Right lobe of liver (tissue), 6 donors: Measurements from ENCODE around the gene RBL2. TPM values are rescaled to one million over a fixed set of nuclear protein-coding genes. Genes with fewer than 3 reads are reported as not detected.
A peak's percentile ranks its signal among the peaks of the same experiment; 100 is the strongest.

ENCODE experiments used
- ATAC-seq, 4 donors: fragments of 200-7000 bp; cut with Tn5 transposase; one replicate each; pipeline ENCODE4 v1.9.1; 2020; ENCODE audit warnings: mild to moderate bottlenecking in 4 of 4, moderate library complexity in 4 of 4
- DNase-seq, 3 donors: peaks; one replicate each; pipeline ENCODE4 v3.0.0-alpha.2; 2020
- H3K27ac ChIP-seq, 3 donors: fragments of 200-600 bp; one replicate each; pipeline ENCODE4 v1.8.0; 2022
- H3K27me3 ChIP-seq, 2 donors: fragments of 200-600 bp; one replicate each; pipeline ENCODE4 v1.8.0; 2022
- H3K36me3 ChIP-seq, 4 donors: fragments of 200-600 bp; sonication (generic) in 1 of 4; one replicate each; pipeline versions ENCODE4 v1.5.1 to v1.8.0; 2017 to 2022; ENCODE audit warnings: control low read depth in 1 of 4
- H3K4me1 ChIP-seq, 4 donors: fragments of 200-600 bp; sonication (generic) in 1 of 4; one replicate each; pipeline versions ENCODE4 v1.5.1 to v1.8.0; 2017 to 2022; ENCODE audit warnings: control low read depth in 1 of 4
- H3K4me3 ChIP-seq, 3 donors: fragments of 200-600 bp; one replicate each; pipeline ENCODE4 v1.8.0; 2022
- H3K9me3 ChIP-seq, 4 donors: fragments of 200-600 bp; sonication (generic) in 1 of 4; one replicate each; pipeline versions ENCODE4 v1.5.1 to v1.8.0; 2017 to 2022; ENCODE audit warnings: control low read depth in 1 of 4
- POLR2A ChIP-seq: fragments of 450-650 bp; IDR thresholded peaks from one replicate; pipeline ENCODE4 v1.6.1; 2017; ENCODE audit warnings: antibody characterized with exemption, mild to moderate bottlenecking
- WGBS: methylation state at CpG from one replicate; pipeline ENCODE4 v1.1.6; 2018; ENCODE audit warnings: low coverage, low lambda C conversion rate; ENCODE audit not compliant: insufficient coverage; ENCODE audit errors: missing lambda C conversion rate; 5-methylcytosine and 5-hydroxymethylcytosine counted together
- intact Hi-C, 2 donors: fragments of 100-400 bp; cut with DNase I; formaldehyde crosslinking; loops; one replicate each; pipeline versions ENCODE4 v1.11.2 to v1.14.1; 2022
- total RNA-seq, 6 experiments: library from RNA; depleted of rRNA in 2 of 6; stranded (reverse); fragments of >200 nt in 2 of 6; fragmentation: NEBNext Ultra II Directional in 3 of 6; extraction: Animal tissue kit (Norgen Biotek cat#: 25700) in 3 of 6; gene quantifications; one replicate each; pipeline versions ENCODE4 v1.1.0 to v1.2.4, GENCODE V29; 2016 to 2023
- TF ChIP-seq, protein P1 (sequence below), 4 donors: fragments of 200-600 bp in 3 of 4; fragments of 450-650 bp in 1 of 4; IDR thresholded peaks; one replicate each; pipeline versions ENCODE4 v1.5.1 to v1.8.0; 2016 to 2022; ENCODE audit warnings: antibody characterized with exemption in 4 of 4, mild to moderate bottlenecking in 2 of 4
- donor health status: DM: no; HTN: yes; CAD: no.
- donor health status: DM: no; HTN: no; CAD: no.
- donor health status: DM: no; HTN: no; CAD: no.
- donor health status: DM: no; HTN: yes; CAD: no.
- donor health status: DM: no; HTN: yes; CAD: no.

The RBL2 gene
- total RNA-seq, 6 experiments from 2014 or later, result 26.3 to 63.1 (median 38.8) TPM

DNA sequence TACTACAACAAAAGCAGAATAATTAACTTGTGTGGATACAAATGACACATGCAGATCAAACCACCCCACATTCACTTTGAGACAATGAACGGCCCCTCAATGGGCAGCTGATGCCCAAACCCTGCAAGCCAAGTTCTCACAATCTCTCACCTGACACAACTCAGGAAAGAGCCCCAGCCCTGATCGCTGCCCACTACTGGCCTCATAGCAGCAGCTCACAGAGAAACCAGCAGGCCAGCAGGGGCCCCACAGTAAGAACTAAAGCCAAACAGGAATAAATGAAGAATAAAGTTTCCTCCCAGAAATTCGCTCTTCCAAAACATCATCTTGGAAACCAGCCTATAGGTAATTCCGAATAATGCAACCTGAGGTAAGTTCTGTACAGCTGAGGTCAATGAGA, 61.1 kb downstream of the RBL2 start:
- Histone ChIP-seq H3K27me3 (no peaks in the 10 kb centered on the region), H3K4me3 (no peak overlapping the region), H3K27ac (no peak overlapping the region), H3K36me3 (peaks cover 0 to 76% (median 38%) of the 10 kb centered on the region in 4 donors), H3K9me3 (no peaks in the 10 kb centered on the region), H3K4me1 (peaks cover 0 to 2% (median 0%) of the 10 kb centered on the region in 4 donors)
- DNase-seq (no peak), ATAC-seq (no peak)
- 97% methylated on average over 2 of the region's 4 CpGs for WGBS
- intact Hi-C loops, result no loop called here
- TF ChIP-seq POLR2A, result no peak
- TF ChIP-seq, protein P1, sequence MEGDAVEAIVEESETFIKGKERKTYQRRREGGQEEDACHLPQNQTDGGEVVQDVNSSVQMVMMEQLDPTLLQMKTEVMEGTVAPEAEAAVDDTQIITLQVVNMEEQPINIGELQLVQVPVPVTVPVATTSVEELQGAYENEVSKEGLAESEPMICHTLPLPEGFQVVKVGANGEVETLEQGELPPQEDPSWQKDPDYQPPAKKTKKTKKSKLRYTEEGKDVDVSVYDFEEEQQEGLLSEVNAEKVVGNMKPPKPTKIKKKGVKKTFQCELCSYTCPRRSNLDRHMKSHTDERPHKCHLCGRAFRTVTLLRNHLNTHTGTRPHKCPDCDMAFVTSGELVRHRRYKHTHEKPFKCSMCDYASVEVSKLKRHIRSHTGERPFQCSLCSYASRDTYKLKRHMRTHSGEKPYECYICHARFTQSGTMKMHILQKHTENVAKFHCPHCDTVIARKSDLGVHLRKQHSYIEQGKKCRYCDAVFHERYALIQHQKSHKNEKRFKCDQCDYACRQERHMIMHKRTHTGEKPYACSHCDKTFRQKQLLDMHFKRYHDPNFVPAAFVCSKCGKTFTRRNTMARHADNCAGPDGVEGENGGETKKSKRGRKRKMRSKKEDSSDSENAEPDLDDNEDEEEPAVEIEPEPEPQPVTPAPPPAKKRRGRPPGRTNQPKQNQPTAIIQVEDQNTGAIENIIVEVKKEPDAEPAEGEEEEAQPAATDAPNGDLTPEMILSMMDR (IDR thresholded peaks at IDR 0.05), result no peak

DNA sequence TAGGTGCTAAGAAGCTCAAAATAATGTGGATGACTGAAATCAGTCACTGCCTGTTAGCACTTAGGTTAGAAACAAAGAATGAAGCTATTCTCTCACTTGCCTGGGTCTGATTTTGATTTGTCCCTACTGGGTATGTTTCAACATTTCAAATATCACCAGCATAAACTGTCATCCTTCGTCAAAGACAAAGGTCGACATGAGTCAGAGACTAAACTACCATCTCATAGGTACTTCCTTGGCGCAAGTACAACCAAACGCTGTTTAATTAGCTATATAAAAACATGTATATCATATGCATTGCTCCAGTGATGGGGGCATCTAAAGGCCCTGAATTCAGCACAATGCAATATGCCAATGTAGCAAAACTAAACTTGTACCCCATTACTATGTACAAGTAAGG, 64.7 kb downstream of the RBL2 start:
- intact Hi-C loops, result no loop called here
- TF ChIP-seq POLR2A, result peak; percentile 16
- TF ChIP-seq, protein P1 (IDR thresholded peaks at IDR 0.05), result no peak
- Histone ChIP-seq H3K27me3 (no peaks in the 10 kb centered on the region), H3K9me3 (no peaks in the 10 kb centered on the region), H3K4me3 (no peak overlapping the region), H3K27ac (peak overlapping the region in 2 of 3 donors; percentile 1 to 47), H3K36me3 (peaks cover 0 to 41% (median 23%) of the 10 kb centered on the region in 4 donors), H3K4me1 (peaks cover 0 to 21% (median 7%) of the 10 kb centered on the region in 4 donors)
- DNase-seq (no peak), ATAC-seq (peak in 1 of 4 donors; percentile 2)
- WGBS, result 55% methylated on average over 4 of the region's 4 CpGs

DNA sequence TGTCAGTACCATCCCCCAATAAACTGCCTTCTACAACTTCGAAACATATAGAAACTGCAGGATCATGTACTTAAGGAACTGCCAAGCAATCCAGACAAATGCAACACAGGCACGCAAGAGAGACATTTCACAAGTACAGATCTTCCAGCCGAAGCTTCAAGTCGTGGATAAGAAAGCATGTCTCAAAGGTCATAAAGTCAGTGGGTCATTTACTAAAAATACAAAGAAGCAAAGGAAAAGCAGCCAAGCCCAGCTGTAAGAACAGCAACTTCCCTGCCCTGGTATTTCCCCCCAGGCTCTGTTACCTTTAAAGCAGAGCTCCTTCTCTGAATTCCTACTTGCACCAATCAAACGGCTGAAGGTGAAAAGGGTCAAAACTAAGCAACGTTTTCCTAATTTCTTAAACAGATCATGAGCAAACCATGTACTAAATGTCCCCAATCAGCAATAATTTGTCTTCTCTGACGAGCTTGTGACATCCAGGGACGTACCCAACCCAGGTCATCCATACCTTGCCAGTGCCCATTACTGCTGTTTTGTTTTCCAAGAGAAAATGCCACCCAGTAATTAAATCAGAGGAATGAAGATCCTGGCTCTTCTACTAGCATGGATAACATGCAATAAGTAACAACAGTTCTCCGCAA, 67.1 kb downstream of the RBL2 start:
- ATAC-seq, result no peak
- H3K27ac ChIP-seq, result no peak overlapping the region
- no peak for DNase-seq
- no peaks in the 10 kb centered on the region for H3K9me3 ChIP-seq
- peak overlapping the region in 2 of 3 donors; percentile 86 to 89 for H3K4me3 ChIP-seq
- H3K27me3 ChIP-seq, result no peaks in the 10 kb centered on the region
- peaks cover 0 to 25% (median 13%) of the 10 kb centered on the region in 4 donors for H3K4me1 ChIP-seq
- H3K36me3 ChIP-seq, result peaks cover 0 to 22% (median 9%) of the 10 kb centered on the region in 4 donors
- no peak for TF ChIP-seq POLR2A
- TF ChIP-seq, protein P1 (IDR thresholded peaks at IDR 0.05), result no peak
- 32% methylated on average over 9 of the region's 9 CpGs for WGBS
- intact Hi-C loops, result loop anchor here in 1 of 2 donors (10.0 kb wide), 1 partner anchor 67 kb away; the partner anchor contains the start of gene RBL2

DNA sequence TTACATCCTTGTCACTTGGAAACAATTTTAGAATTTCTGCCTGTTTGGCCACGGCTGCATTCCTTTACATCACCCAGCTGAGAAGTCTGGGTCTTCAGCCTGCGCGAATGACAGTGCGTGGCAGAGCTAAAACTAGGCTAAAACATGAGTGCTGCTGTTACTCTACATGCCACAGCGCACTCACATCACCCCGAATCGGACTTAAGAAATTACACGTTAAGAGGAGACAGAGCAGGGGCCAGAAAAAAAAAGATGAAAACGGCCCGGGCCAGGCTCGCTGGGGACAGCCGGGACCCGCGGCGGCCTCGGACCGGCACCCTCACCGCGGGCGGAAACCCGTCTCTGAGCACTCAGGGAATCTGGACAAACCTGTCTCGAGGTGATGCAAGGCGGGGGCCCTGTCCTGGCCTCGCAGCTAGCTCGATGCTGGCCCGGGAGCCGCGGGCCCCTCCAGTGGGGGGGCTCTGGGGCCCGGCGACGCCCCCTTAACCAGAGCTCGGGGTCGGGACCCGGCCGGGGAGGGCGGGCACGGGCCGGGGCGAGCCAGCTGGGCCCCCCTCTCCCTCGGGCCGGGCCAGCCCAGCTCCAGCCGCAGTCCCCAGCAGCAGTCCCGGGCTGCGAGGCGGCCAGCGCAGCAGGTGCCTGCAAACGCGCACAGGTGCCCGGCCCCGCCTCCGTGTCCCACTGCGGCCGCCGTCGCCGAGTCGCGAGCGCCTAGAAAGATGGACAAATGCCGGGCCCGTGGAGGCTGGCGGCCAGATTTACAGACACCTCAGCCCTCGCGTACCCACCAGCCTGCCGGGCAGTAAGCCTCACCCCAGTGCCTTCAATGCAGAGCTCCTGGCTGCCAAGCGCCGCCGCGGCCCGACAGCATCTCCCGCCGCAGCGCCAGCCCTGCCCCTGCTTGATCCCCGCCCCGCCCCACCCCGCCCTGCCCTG, 68.3 kb downstream of the RBL2 start, which contains the start of gene AKTIP:
AKTIP (minus strand) TSS at position 879 of the 939 bp plus-strand sequence. CDS start 2,950 bp downstream, outside the sequence.
- Histone ChIP-seq H3K36me3 (peaks cover 0 to 13% (median 3%) of the 10 kb centered on the region in 4 donors), H3K27ac (peak within 1 kb of the TSS; percentile 88 to 91 (median 91)), H3K9me3 (no peaks in the 10 kb centered on the region), H3K4me3 (peak within 1 kb of the TSS; percentile 86 to 89 (median 89)), H3K4me1 (peaks cover 0 to 25% (median 13%) of the 10 kb centered on the region in 4 donors), H3K27me3 (no peaks in the 10 kb centered on the region)
- intact Hi-C loops, result loop anchor here in 1 of 2 donors (10.0 kb wide), 1 partner anchor 68 kb away; the partner anchor contains the start of gene RBL2
- 0% methylated on average over 23 of the region's 76 CpGs for WGBS
- ATAC-seq, result peak; percentile 11 to 44 (median 40)
- DNase-seq, result peak in 2 of 3 donors; percentile 50 to 62
- TF ChIP-seq POLR2A, result peak; percentile 46
- TF ChIP-seq, protein P1 (IDR thresholded peaks at IDR 0.05), result no peak
